Measurements from ENCODE around the gene GPR176.

Gene GPR176

GRCh38 chr15:39776068-39776467 is 144.0 kb downstream of the GPR176 start:
- no peak for TF ChIP-seq POLR2AphosphoS5 (IDR thresholded peaks at IDR 0.05; ENCODE audit: low read depth)
- no peak for TF ChIP-seq GABPA (IDR thresholded peaks at IDR 0.05; ENCODE audit: low read depth)
- TF ChIP-seq REST (IDR thresholded peaks at IDR 0.05; ENCODE audit: insufficient replicate concordance, low read depth), result no peak
- no peak for TF ChIP-seq CTCF (IDR thresholded peaks at IDR 0.05; ENCODE audit: insufficient read depth, low read length)
- no peak for TF ChIP-seq SPI1 (IDR thresholded peaks at IDR 0.05; ENCODE audit: borderline replicate concordance, low read depth)
- no peak for DNase-seq (ENCODE audit: low read depth in 1 of 2, low spot score in 1 of 2)
- H3K27me3 ChIP-seq (ENCODE audit: insufficient read depth, poor library complexity, severe bottlenecking), result no peaks in the 10 kb centered on the region
- no peak overlapping the region for H3K4me3 ChIP-seq (replicated peaks; ENCODE audit: insufficient read depth, low read length)
- H3K27ac ChIP-seq (replicated peaks), result no peak overlapping the region

GRCh38 chr15:39774688-39775267 is 145.3 kb downstream of the GPR176 start:
- TF ChIP-seq CTCF (IDR thresholded peaks at IDR 0.05; ENCODE audit: insufficient read depth, low read length) (no peak), REST (IDR thresholded peaks at IDR 0.05; ENCODE audit: insufficient replicate concordance, low read depth) (no peak), POLR2AphosphoS5 (IDR thresholded peaks at IDR 0.05; ENCODE audit: low read depth) (no peak), SPI1 (IDR thresholded peaks at IDR 0.05; ENCODE audit: borderline replicate concordance, low read depth) (no peak), GABPA (IDR thresholded peaks at IDR 0.05; ENCODE audit: low read depth) (no peak)
- Histone ChIP-seq H3K4me3 (replicated peaks; ENCODE audit: insufficient read depth, low read length) (no peak overlapping the region), H3K27ac (replicated peaks) (peak overlapping the region; percentile 10), H3K27me3 (ENCODE audit: insufficient read depth, poor library complexity, severe bottlenecking) (no peaks in the 10 kb centered on the region)
- peak in 1 of 2 experiments; percentile 63 for DNase-seq (ENCODE audit: low read depth in 1 of 2, low spot score in 1 of 2)

- H3K27ac ChIP-seq (replicated peaks), result no peak overlapping the region
- TF ChIP-seq POLR2AphosphoS5 (IDR thresholded peaks at IDR 0.05; ENCODE audit: low read depth) (no peak), GABPA (IDR thresholded peaks at IDR 0.05; ENCODE audit: low read depth) (no peak), REST (IDR thresholded peaks at IDR 0.05; ENCODE audit: insufficient replicate concordance, low read depth) (no peak), CTCF (IDR thresholded peaks at IDR 0.05; ENCODE audit: insufficient read depth, low read length) (no peak), SPI1 (IDR thresholded peaks at IDR 0.05; ENCODE audit: borderline replicate concordance, low read depth) (no peak)
- H3K4me3 ChIP-seq (replicated peaks; ENCODE audit: insufficient read depth, low read length), result no peak overlapping the region
- no peak for DNase-seq (ENCODE audit: low read depth in 1 of 2, low spot score in 1 of 2)
- no peaks in the 10 kb centered on the region for H3K27me3 ChIP-seq (ENCODE audit: insufficient read depth, poor library complexity, severe bottlenecking)
Measured at GRCh38 chr15:39770748-39771689, 149.0 kb downstream of the GPR176 start.
